ENCODE data around the gene ZNF76.

ZNF76 gene

DNA sequence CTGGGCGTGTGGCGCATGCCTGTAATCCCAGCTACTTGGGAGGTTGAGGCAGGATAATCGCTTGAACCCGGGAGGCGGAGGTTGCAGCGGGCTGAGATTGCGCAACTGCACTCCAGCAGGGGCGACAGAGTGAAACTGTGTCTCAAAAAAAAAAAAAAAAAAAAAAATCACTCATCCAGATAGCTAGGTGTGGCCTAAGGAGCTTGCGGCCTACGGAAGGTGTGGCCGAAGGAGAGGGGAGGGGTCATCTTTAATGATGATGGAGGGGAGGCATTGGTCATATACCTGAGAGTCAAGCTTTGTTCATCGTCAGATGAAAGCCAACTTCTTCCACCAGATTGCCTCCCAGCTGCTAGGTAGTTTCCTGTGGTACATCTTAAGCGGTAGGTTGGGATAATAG is 82.0 kb downstream of the ZNF76 start:
- DNase-seq: no peak

- DNase-seq: peak; percentile 98
Measured at GRCh38 chr6:35342258-35343091, 82.9 kb downstream of the ZNF76 start, which contains the start of gene PPARD. Gene PPARD (plus strand): TSS chr6:35342558. CDS start chr6:35411088, 68,530 bp downstream.

DNA sequence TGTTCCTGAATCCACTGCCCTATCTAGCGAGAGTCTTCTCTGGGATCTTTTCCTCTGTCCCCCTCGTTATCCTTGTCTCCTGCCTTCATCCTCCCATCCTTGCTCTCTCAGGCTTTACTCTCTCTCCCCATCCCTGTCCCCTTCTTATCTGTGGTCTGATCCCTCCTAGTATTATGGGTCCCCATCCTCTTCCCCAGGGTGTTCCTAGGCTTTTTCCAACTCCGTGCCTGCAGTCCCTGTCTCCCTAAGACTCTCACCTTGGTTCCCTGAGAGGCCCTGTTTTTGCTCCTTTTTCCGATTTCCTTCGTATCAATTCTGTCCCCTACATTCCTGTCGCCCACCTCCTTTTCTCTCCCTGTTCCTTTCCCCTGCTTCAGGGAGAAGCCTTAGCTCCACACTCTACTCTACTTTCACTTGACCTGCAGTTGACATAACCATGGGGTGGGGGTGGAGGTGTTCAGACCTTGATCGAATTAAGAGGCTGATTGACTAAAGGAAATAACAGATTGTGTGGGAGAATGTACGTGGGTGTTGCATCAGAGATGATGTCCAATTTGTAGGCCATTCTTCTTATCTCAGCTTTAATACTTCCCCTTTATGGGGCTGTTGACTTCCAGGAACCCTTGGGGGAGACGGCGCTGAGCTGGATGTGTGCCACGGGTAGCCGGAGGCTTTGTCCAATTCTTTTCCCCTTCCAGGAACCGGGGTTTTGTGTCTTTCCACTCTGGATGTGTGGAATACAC is 83.7 kb downstream of the ZNF76 start:
- DNase-seq: no peak

DNA sequence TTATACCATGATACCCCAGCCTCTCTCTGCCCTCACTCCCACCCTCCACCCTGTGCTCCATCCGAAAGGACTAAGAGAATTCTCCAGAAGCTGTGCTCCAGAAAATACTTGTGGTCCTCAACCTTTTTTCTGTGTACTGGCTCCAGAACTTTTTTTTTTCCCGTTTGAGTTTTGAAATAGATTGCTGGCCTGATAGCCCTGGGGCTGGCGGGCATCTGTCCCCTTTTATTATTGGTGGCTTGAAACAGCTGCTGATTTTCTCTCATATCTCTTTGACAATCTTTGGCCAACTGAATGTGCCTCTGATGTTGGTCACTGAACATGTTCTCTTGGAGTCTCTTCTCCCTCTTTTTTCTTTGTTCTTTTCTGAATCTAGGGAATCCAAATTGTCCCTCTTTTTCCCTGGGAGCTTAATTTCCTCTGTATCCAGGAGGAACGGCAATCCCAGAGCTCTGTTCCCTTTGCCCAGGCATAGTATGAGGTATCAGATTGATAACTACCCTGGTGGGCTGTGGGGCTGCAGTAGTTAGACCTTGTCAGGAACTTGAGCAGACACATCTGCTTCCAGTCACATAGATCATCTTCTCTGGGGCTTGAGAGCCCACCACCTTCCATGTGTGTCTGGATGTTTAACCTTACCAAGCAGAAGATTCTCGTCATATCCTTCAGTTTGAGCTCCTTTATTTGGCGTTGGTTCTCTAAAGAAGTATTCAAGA is 84.5 kb downstream of the ZNF76 start:
- no peak for DNase-seq
